K562 (cell line): ENCODE measurements around the gene C11orf91. TPM values are rescaled to one million over a fixed set of nuclear protein-coding genes. Genes with fewer than 3 reads are reported as not detected.

Source experiments
- ARID1B ChIP-seq: fragments of 450-650 bp; IDR thresholded peaks from 2 replicates; pipeline ENCODE4 v1.6.1; 2016; ENCODE audit warnings: antibody characterized with exemption, mild to moderate bottlenecking, inconsistent platforms
- BMI1 ChIP-seq: fragments of 150-350 bp; IDR thresholded peaks from 2 replicates; pipeline ENCODE4 v1.6.1; 2014; ENCODE audit warnings: low read length
- CHD2 ChIP-seq: IDR thresholded peaks from 2 replicates; pipeline ENCODE4 v1.6.1; 2011; ENCODE audit warnings: low read depth, low read length
- COPS2 ChIP-seq: fragments of 450-650 bp; conservative IDR thresholded peaks from 2 replicates; pipeline ENCODE4 v1.6.1; 2016; ENCODE audit warnings: mild to moderate bottlenecking, moderate library complexity
- DDX20 ChIP-seq: fragments of 450-650 bp; IDR thresholded peaks from 2 replicates; pipeline ENCODE4 v1.6.1; 2016; ENCODE audit warnings: missing genetic modification characterization, low read depth, mild to moderate bottlenecking, missing compliant biosample characterization, moderate library complexity
- EGR1 ChIP-seq: fragments of 450-650 bp; conservative IDR thresholded peaks from 2 replicates; pipeline ENCODE4 v1.6.1; 2017; ENCODE audit warnings: mild to moderate bottlenecking
- MYC ChIP-seq, 2 experiments: fragments of 250-450 bp in 1 of 2; sonication (Bioruptor Pico) in 1 of 2; IDR thresholded peaks; 2 replicates each; pipeline versions ENCODE4 v1.5.1 to v1.6.1; 2012 to 2021; ENCODE audit warnings: low read depth in 2 of 2, borderline replicate concordance in 1 of 2, improper control_type of control experiment in 1 of 2, low read length in 1 of 2, mild to moderate bottlenecking in 1 of 2, moderate library complexity in 1 of 2
- NFYB ChIP-seq: IDR thresholded peaks from 2 replicates; pipeline ENCODE4 v1.6.1; 2011; ENCODE audit warnings: mild to moderate bottlenecking, moderate library complexity; ENCODE audit not compliant: insufficient read length; ENCODE audit errors: extremely low read depth
- NR2C1 ChIP-seq, 2 experiments: fragments of 450-650 bp; IDR thresholded peaks; 2 replicates each; pipeline ENCODE4 v1.6.1; 2017; ENCODE audit warnings: mild to moderate bottlenecking in 2 of 2, antibody characterized with exemption in 1 of 2, inconsistent platforms in 1 of 2, missing compliant biosample characterization in 1 of 2, missing genetic modification characterization in 1 of 2
- RAD21 ChIP-seq, 2 experiments: fragments of 250-450 bp in 1 of 2; fragments of 450-650 bp in 1 of 2; sonication (Bioruptor Pico) in 1 of 2; formaldehyde crosslinking in 1 of 2; IDR thresholded peaks in 1 of 2; conservative IDR thresholded peaks in 1 of 2; 2 replicates each; pipeline versions ENCODE4 v1.4.0 to v1.8.0; 2020 to 2022; ENCODE audit warnings: mild to moderate bottlenecking in 2 of 2, moderate library complexity in 1 of 2
- SMAD2 ChIP-seq: fragments of 150-350 bp; IDR thresholded peaks from 2 replicates; pipeline ENCODE4 v1.6.1; 2014; ENCODE audit warnings: low read depth, mild to moderate bottlenecking, low read length
- SP2 ChIP-seq: IDR thresholded peaks from 2 replicates; pipeline ENCODE4 v1.6.1; 2011; ENCODE audit warnings: mild to moderate bottlenecking, low read depth, low read length, moderate library complexity; ENCODE audit not compliant: poor library complexity, severe bottlenecking; ENCODE audit errors: extremely low read depth
- TAL1 ChIP-seq: fragments of 450-650 bp; IDR thresholded peaks from 2 replicates; pipeline ENCODE4 v1.6.1; 2016; ENCODE audit warnings: mild to moderate bottlenecking
- TRIM24 ChIP-seq, 2 experiments: fragments of 450-650 bp; IDR thresholded peaks; 2 replicates each; pipeline ENCODE4 v1.6.1; 2016
- ZNF75A ChIP-seq: fragments of 450-650 bp; formaldehyde crosslinking; IDR thresholded peaks from 2 replicates; pipeline ENCODE4 v1.4.0; 2020; ENCODE audit warnings: mild to moderate bottlenecking
- polyA plus RNA-seq, 8 experiments: library from polyadenylated mRNA; depleted of rRNA in 4 of 8; stranded (reverse) in 5 of 8; unstranded in 3 of 8; fragments of >200 nt; fragmentation: Nextera tagmentation in 2 of 8; fragmentation: Illumina TruSeq in 1 of 8; extraction: Ambion mirVana in 2 of 8; extraction: Trizol in 1 of 8; gene quantifications; 2 replicates each; pipeline versions ENCODE4 v1.2.1 to v1.2.3, GENCODE V29; 2011 to 2014; ENCODE audit warnings: inconsistent platforms in 1 of 8, missing spikeins in 1 of 8
- total RNA-seq, 7 experiments: library from RNA; depleted of rRNA in 6 of 7; stranded (reverse); fragments of >200 nt in 6 of 7; fragmentation: Illumina TruSeq in 2 of 7; extraction: Trizol in 2 of 7; gene quantifications; 2 replicates each; pipeline versions ENCODE4 v1.2.1 to v1.2.3, GENCODE V29; 2011 to 2021; ENCODE audit warnings: low replicate concordance in 1 of 7
- TF ChIP-seq, protein P1 (sequence below): sonication (generic); formaldehyde crosslinking; IDR thresholded peaks from 2 replicates; pipeline ENCODE4 v1.9.0; 2022; ENCODE audit warnings: mild to moderate bottlenecking, missing genetic modification reagents
- TF ChIP-seq, protein P2 (sequence below): fragments of 200-800 bp; sonication (Bioruptor generic); IDR thresholded peaks from 2 replicates; pipeline ENCODE4 v1.6.1; 2017; ENCODE audit warnings: missing genetic modification characterization, missing compliant biosample characterization
- TF ChIP-seq, protein P3 (sequence below): IDR thresholded peaks from 3 replicates; pipeline ENCODE4 v1.6.1; 2011; ENCODE audit warnings: borderline replicate concordance, mild to moderate bottlenecking, moderate library complexity; ENCODE audit not compliant: insufficient read length; ENCODE audit errors: extremely low read depth
- TF ChIP-seq, protein P4 (sequence below): sonication (generic); formaldehyde crosslinking; IDR thresholded peaks from 2 replicates; pipeline ENCODE4 v1.8.1; 2023; ENCODE audit warnings: mild to moderate bottlenecking, missing genetic modification reagents

Gene C11orf91
- total and polyA plus RNA-seq, 9 of the 15 experiments (the other 6 are each of a cell fraction or from before 2014, with no cell fraction given): not detected

DNA sequence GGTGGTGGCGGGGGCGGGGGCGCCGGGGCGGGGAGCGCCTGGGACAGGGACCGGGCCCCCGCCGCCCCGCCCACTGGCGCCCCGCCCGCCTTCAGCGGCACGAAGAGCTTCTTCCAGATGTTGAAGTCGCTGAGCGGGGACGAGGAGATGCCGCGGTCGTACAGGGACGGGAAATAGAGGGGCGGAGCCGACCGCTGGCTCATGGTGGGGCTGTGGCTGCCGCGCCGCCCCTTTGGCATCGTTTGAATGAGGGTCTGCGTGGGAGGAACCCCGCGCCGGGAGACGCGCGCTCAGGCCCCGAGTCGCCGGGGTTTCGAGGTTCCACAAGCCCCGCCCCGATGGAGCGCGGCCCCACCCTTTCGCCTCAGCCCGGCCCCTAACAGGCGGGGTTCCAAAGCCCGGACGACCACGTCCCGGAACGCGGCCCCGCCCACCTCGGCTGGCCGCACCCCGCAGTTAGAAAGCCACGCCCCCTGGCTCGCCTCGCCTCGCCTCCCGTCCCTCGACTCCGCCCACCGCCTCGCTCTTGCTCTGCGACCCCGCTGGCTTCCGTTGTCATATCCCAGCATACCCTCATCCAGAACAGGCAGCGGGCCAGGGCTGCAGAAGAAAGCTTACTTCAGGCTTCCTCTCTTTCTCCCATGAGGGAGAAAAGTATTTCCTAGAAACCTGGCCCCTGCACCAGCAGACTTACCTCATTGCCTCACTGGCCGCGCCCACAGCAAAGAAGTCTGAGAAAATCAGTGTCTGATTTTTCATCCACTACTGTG is at the start of gene C11orf91 (continued):
- TF ChIP-seq, protein P1, sequence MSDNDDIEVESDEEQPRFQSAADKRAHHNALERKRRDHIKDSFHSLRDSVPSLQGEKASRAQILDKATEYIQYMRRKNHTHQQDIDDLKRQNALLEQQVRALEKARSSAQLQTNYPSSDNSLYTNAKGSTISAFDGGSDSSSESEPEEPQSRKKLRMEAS (CRISPR knock-in tag): peak; percentile 39; the same call in 1 of the 2 replicates
- TF ChIP-seq, protein P2, sequence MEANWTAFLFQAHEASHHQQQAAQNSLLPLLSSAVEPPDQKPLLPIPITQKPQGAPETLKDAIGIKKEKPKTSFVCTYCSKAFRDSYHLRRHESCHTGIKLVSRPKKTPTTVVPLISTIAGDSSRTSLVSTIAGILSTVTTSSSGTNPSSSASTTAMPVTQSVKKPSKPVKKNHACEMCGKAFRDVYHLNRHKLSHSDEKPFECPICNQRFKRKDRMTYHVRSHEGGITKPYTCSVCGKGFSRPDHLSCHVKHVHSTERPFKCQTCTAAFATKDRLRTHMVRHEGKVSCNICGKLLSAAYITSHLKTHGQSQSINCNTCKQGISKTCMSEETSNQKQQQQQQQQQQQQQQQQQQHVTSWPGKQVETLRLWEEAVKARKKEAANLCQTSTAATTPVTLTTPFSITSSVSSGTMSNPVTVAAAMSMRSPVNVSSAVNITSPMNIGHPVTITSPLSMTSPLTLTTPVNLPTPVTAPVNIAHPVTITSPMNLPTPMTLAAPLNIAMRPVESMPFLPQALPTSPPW (CRISPR knock-in tag): peak; percentile 78
- TF ChIP-seq, protein P3, sequence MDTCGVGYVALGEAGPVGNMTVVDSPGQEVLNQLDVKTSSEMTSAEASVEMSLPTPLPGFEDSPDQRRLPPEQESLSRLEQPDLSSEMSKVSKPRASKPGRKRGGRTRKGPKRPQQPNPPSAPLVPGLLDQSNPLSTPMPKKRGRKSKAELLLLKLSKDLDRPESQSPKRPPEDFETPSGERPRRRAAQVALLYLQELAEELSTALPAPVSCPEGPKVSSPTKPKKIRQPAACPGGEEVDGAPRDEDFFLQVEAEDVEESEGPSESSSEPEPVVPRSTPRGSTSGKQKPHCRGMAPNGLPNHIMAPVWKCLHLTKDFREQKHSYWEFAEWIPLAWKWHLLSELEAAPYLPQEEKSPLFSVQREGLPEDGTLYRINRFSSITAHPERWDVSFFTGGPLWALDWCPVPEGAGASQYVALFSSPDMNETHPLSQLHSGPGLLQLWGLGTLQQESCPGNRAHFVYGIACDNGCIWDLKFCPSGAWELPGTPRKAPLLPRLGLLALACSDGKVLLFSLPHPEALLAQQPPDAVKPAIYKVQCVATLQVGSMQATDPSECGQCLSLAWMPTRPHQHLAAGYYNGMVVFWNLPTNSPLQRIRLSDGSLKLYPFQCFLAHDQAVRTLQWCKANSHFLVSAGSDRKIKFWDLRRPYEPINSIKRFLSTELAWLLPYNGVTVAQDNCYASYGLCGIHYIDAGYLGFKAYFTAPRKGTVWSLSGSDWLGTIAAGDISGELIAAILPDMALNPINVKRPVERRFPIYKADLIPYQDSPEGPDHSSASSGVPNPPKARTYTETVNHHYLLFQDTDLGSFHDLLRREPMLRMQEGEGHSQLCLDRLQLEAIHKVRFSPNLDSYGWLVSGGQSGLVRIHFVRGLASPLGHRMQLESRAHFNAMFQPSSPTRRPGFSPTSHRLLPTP: no peak
- TF ChIP-seq RAD21 (CRISPR knock-in tag; conservative IDR thresholded peaks at IDR 0.05 in 1 of 2, IDR thresholded peaks at IDR 0.05 in 1 of 2) (no peak), ARID1B (0 out of 2 replicates have a peak, but pooled peaks have one; percentile 3), NR2C1 (IDR thresholded peaks at IDR 0.05) (no peak), NR2C1 (tag; IDR thresholded peaks at IDR 0.05) (no peak), SP2 (no peak), TAL1 (no peak), SMAD2 (no peak), BMI1 (no peak), CHD2 (no peak), MYC (IDR thresholded peaks at IDR 0.05; ENCODE audit: low read depth, low read length) (peak; percentile 38; the same call in 1 of the 2 replicates), MYC (CRISPR knock-in tag; IDR thresholded peaks at IDR 0.05; ENCODE audit: borderline replicate concordance, low read depth) (no peak), DDX20 (tag) (no peak), EGR1 (peak; percentile 79), ZNF75A (CRISPR knock-in tag) (no peak), NFYB (no peak), COPS2 (no peak), TRIM24 (IDR thresholded peaks at IDR 0.05) (no peak)
- TF ChIP-seq, protein P4, sequence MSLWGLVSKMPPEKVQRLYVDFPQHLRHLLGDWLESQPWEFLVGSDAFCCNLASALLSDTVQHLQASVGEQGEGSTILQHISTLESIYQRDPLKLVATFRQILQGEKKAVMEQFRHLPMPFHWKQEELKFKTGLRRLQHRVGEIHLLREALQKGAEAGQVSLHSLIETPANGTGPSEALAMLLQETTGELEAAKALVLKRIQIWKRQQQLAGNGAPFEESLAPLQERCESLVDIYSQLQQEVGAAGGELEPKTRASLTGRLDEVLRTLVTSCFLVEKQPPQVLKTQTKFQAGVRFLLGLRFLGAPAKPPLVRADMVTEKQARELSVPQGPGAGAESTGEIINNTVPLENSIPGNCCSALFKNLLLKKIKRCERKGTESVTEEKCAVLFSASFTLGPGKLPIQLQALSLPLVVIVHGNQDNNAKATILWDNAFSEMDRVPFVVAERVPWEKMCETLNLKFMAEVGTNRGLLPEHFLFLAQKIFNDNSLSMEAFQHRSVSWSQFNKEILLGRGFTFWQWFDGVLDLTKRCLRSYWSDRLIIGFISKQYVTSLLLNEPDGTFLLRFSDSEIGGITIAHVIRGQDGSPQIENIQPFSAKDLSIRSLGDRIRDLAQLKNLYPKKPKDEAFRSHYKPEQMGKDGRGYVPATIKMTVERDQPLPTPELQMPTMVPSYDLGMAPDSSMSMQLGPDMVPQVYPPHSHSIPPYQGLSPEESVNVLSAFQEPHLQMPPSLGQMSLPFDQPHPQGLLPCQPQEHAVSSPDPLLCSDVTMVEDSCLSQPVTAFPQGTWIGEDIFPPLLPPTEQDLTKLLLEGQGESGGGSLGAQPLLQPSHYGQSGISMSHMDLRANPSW: 0 out of 2 replicates have a peak, but pooled peaks have one; percentile 79
